NCI-H526 treated with DMSO at 0.1 percent for 48 hours (cell line): ENCODE results near the gene NAV2.
A peak's percentile ranks its signal among the peaks of the same experiment; 100 is the strongest.

Source experiments
- DNase-seq: peaks from one replicate; lab custom pipeline; 2025; lab: John Stamatoyannopoulos, UW

Gene NAV2

DNA sequence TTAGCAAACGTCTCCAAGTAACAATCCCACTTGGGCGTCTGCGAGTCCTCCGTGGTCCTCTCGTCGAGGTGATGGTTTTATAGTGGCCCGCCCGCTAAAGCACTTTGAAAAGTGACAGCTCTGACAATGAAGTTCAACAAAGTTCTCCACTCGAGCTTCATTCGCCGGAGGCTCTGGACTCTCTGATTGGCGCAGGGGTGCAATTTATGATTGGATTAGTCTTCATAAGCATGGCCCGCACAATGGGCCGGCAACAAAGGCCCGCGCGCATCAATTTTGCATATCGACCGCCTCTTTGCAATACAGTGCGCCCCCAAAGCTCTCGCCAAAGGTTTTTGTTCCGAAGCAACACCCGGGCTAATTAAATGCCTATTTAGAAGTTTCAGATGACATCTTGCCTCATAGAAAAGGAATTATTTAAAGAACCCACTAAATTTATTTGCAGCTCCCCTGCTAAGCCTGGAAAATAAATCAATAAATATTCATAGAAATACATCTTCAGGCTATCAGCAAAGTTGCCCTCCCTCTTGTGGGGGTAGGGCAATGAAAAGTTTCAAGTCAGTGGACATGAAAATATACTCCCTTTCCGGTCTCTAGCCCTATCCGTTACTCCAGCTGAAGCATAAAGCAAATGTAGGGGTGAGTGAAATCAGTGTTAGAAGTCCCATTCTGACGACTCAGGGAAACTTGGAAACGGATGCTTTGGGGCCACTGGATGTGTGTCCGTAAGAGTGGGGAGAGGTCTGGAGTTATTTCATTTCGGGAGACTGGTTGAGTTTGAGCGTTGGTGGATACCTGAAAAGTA, 448.0 kb downstream of the NAV2 start, which contains the start of gene DBX1:
TSS of gene DBX1 (minus strand) at position 51 of the 805 bp plus-strand sequence. CDS start 151 bp downstream, outside the sequence.
- no peak for DNase-seq

DNA sequence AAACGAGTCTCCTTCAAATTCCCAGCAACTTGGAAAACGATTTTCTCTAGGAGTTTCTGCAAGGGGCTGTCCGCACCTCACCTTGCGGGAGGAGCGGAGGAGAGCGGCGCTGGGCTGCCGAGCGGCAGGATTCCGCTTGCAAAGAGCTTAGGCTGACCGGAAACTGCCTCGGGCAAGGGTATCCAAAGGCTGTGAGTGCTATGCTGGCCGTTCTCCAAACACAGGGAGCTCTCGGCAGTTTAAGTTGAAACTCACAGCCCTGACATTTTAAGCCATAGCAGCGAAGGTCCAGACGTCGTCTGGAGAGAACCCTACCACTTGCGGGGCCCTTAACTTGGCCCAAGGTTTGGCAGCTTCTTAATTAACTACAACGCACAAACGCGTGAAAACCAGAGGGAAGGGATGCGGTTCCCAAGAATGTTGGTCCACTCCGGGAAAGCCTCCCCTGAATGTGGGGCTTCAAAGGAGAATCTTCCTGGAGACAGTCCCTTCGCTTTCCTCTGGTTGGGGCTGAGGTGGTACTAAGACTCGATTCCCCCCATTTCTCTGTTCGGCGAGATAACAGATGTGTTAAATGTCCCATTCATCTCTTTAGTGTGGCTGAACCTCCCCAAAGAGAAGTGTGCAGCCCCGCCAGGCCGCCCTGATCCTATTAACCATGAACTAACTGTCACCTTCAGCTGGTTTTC, 448.7 kb downstream of the NAV2 start:
- peak; percentile 30 for DNase-seq

DNA sequence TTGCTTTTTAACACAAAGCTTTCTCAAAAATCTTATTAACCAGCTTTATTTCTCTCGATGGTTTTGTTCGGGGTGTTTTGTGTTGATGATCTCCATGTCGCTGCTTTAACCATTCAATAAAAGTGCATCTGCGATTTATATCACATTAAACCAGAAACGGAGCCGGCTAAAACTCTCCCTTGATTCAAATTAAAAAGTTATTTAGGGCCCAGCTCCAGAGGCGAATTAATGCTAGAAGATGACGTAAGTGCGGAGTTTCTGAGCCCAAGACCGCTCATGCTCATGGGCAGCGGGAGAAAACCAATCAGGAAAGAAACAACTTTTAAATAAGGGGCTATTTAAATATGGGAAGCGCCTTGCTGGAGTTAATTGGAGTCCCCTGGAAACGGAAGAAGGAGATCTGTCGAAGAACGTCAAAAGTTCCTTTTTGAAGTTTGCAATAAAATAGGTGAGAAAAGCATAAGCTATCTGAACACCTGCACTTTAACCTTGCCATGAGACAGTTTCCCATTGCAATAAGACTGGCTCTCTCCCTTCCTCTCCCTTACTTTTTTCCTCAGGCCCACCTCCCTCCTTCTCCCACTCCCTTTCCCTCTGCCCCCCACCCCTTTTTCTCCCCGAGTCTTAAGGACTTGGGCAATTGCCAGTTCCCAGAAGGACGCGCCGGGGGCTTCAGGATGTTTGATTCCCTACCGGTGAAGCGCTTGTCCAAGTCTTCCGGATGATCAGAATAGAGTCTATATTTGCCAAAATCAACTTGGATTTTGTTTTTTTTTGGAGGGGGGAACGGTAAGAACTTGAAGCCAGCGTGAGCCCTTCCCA, 449.5 kb downstream of the NAV2 start:
- DNase-seq: no peak

DNA sequence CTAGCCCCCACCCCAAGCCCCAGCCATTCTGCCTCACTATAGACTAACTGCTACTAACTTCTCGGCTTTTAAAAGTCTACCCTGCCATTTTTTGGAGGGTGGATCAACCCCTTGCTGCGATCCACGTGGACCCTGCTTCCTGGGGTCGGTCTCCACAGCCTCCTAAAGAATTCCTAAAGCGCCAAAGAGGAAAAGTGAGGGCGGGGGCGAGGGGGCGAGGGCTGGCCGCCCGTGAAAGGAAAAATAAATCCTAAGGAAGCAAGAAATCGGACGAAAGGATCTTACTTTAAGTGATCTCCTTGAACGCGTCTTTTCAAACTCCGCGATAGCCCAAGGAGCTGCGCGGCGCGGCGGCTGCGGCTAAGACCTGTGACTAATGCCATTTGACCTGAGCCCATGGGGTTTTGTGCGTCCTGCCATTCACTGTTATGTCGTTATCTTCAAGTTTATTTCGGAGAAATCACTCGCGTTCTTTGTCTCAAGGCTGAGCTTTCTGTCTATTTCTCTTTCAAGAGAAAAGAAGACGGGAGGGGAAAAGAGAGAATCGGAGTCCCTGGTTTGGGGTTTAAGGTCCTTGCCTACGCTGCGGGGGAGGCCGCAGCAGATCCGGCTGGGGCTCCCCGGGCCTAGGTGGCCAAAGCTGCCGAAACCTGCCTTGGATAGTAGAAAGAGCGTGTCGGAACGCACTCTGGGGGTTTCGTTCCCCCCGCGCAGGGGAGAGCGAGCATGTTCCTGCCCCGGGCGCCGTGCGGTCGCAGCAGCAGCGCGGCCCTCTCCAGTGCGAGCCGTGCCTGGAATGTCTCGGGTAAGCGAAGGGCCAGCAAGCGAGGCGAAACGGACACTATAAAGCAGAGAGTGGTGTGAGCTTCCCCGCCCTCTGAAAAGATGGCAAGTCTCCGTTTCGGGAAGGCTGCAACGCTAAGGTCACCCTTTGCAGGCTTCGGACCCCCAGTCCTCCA, 450.5 kb downstream of the NAV2 start:
- DNase-seq: no peak

- no peak for DNase-seq
These were observed 451.3 kb downstream of the NAV2 start for GRCh38 chr11:20163783-20164481.
